Measurements from ENCODE around the gene PSAP. TPM values are rescaled to one million over a fixed set of nuclear protein-coding genes. Genes with fewer than 3 reads are reported as not detected.

Gene PSAP
- total and polyA plus RNA-seq, 2 donors from 2014 or later: 1,082 to 1,249 TPM

DNA sequence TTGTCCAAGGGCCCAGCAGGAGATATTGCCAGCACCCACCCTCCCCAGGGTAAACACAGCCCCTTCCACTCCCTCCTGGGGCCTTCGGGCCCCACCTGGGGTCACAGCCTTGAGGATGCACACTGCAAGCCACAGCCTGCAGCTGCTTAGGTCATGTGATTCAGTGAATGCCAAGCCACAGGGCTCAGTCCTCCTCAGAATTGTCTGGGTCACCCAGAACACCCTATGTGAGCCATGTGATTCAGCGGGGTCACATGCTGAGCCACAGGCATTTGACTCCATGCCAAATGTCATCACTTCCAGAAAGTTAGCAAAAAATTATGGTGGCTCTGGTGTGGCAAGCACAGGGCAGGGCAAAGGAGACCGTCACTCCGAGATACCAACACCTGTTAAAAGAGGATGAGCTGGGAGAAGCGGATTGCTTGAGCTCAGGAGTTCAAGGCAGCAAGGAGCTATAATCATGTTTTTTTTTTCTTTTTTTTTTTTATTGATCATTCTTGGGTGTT, 17.2 kb upstream of the PSAP start:
- no peaks in the 10 kb centered on the region for H3K27me3 ChIP-seq (ENCODE audit: control insufficient read depth, insufficient read depth, low read length)
- TF ChIP-seq, protein P1, sequence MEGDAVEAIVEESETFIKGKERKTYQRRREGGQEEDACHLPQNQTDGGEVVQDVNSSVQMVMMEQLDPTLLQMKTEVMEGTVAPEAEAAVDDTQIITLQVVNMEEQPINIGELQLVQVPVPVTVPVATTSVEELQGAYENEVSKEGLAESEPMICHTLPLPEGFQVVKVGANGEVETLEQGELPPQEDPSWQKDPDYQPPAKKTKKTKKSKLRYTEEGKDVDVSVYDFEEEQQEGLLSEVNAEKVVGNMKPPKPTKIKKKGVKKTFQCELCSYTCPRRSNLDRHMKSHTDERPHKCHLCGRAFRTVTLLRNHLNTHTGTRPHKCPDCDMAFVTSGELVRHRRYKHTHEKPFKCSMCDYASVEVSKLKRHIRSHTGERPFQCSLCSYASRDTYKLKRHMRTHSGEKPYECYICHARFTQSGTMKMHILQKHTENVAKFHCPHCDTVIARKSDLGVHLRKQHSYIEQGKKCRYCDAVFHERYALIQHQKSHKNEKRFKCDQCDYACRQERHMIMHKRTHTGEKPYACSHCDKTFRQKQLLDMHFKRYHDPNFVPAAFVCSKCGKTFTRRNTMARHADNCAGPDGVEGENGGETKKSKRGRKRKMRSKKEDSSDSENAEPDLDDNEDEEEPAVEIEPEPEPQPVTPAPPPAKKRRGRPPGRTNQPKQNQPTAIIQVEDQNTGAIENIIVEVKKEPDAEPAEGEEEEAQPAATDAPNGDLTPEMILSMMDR (IDR thresholded peaks at IDR 0.05; ENCODE audit: borderline replicate concordance, extremely low read depth, insufficient read depth): no peak
- H3K9ac ChIP-seq (ENCODE audit: low read length in 3 of 3): no peak overlapping the region
- H3K4me3 ChIP-seq (ENCODE audit: low read length in 3 of 3): no peak overlapping the region
- H3K36me3 ChIP-seq (ENCODE audit: control insufficient read depth in 2 of 3, insufficient read depth in 3 of 3, low read length in 3 of 3): no peaks in the 10 kb centered on the region
- intact Hi-C loops (cut with DNase I): no loop called here
- DNase-seq (peak in 1 of 5 donors; percentile 82), FAIRE-seq (no peak)
- H3K4me1 ChIP-seq (ENCODE audit: control insufficient read depth in 2 of 3, insufficient read depth in 2 of 3, low read depth in 1 of 3, low read length in 3 of 3): peaks cover 0 to 4% (median 0%) of the 10 kb centered on the region in 3 donors
- no peak overlapping the region for H3K27ac ChIP-seq (ENCODE audit: low read depth in 2 of 2, low read length in 2 of 2)
- H3K9me3 ChIP-seq (ENCODE audit: control insufficient read depth in 2 of 3, insufficient read depth in 1 of 3, low read length in 3 of 3): no peaks in the 10 kb centered on the region

DNA sequence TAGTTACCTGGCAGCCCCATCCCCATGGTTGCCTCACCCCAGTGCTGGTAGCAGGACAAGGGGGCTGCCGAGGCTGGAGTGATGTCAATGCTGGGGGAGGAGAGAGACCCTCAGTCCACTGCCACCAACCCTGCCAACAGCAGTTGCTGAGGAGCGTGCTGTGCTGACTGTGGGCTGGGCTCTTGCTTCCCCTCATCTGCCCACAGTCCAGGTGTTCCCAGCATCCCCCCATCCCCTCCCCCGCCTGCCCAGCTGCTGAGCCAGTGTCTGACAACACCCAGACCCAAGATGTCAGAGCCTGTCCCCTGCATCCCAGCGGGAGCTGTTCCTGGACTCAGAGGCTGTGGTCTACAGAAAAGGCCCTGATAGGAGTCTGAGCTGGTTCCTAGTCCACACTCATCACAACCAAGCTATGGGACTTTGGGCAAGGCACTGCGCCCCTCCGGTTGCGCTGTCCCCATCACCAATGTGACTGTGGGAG, 14.6 kb upstream of the PSAP start:
- DNase-seq (peak in 1 of 5 donors; percentile 31), FAIRE-seq (no peak)
- Histone ChIP-seq H3K36me3 (ENCODE audit: control insufficient read depth in 2 of 3, insufficient read depth in 3 of 3, low read length in 3 of 3) (no peaks in the 10 kb centered on the region), H3K27me3 (ENCODE audit: control insufficient read depth, insufficient read depth, low read length) (no peaks in the 10 kb centered on the region), H3K27ac (ENCODE audit: low read depth in 2 of 2, low read length in 2 of 2) (no peak overlapping the region), H3K9me3 (ENCODE audit: control insufficient read depth in 2 of 3, insufficient read depth in 1 of 3, low read length in 3 of 3) (no peaks in the 10 kb centered on the region), H3K9ac (ENCODE audit: low read length in 3 of 3) (no peak overlapping the region), H3K4me1 (ENCODE audit: control insufficient read depth in 2 of 3, insufficient read depth in 2 of 3, low read depth in 1 of 3, low read length in 3 of 3) (peaks cover 0 to 9% (median 6%) of the 10 kb centered on the region in 3 donors), H3K4me3 (ENCODE audit: low read length in 3 of 3) (no peak overlapping the region)
- TF ChIP-seq, protein P1 (IDR thresholded peaks at IDR 0.05; ENCODE audit: borderline replicate concordance, extremely low read depth, insufficient read depth): no peak
- intact Hi-C loops (cut with DNase I): no loop called here

DNA sequence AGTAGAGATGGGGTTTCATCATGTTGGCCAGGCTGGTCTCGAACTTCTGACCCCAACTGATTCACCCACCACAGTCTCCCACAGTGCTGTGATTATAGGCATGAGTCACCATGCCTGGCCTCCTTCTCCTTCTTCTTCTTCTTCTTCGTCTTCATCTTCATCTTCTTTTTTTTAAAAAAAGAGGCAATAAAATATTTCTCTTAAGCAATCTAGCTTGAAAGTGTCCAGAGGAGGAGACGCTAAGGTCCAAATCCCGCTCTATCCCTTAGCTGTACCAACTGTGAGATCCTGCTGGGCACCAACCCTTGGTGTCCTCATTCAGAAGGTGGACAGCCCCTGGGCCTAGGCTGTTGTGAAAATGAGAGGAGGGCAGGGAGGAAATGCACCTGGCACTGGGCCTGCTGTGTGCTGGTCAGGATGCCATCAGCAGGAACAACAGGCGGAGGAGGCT, 13.9 kb upstream of the PSAP start:
- Histone ChIP-seq H3K4me1 (ENCODE audit: control insufficient read depth in 2 of 3, insufficient read depth in 2 of 3, low read depth in 1 of 3, low read length in 3 of 3) (peaks cover 0 to 14% (median 7%) of the 10 kb centered on the region in 3 donors), H3K4me3 (ENCODE audit: low read length in 3 of 3) (no peak overlapping the region), H3K9me3 (ENCODE audit: control insufficient read depth in 2 of 3, insufficient read depth in 1 of 3, low read length in 3 of 3) (no peaks in the 10 kb centered on the region), H3K27ac (ENCODE audit: low read depth in 2 of 2, low read length in 2 of 2) (no peak overlapping the region), H3K27me3 (ENCODE audit: control insufficient read depth, insufficient read depth, low read length) (no peaks in the 10 kb centered on the region), H3K9ac (ENCODE audit: low read length in 3 of 3) (no peak overlapping the region), H3K36me3 (ENCODE audit: control insufficient read depth in 2 of 3, insufficient read depth in 3 of 3, low read length in 3 of 3) (no peaks in the 10 kb centered on the region)
- DNase-seq (no peak), FAIRE-seq (no peak)
- TF ChIP-seq, protein P1 (IDR thresholded peaks at IDR 0.05; ENCODE audit: borderline replicate concordance, extremely low read depth, insufficient read depth): no peak
- intact Hi-C loops (cut with DNase I): no loop called here

DNA sequence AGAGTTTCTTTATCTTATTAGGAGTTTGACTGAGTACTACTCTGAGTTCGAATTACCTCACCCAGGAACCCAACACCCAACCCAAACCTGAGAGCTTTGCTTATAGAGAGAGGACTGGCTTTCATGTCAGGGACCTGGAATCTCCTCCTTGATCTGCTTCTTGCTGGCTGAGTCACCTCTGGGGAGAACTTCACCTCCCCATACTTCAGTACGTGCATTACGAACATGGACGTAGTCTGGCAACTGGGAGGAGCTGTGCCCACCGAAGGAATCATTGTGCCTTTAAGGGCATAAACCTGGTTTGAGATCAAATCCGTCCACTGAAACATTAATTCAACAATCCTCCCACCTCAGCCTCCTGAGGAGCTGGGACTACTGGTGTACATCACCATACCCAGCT, 12.2 kb upstream of the PSAP start:
- peaks cover 0 to 12% (median 7%) of the 10 kb centered on the region in 3 donors for H3K4me1 ChIP-seq (ENCODE audit: control insufficient read depth in 2 of 3, insufficient read depth in 2 of 3, low read depth in 1 of 3, low read length in 3 of 3)
- no peak for FAIRE-seq
- no peaks in the 10 kb centered on the region for H3K36me3 ChIP-seq (ENCODE audit: control insufficient read depth in 2 of 3, insufficient read depth in 3 of 3, low read length in 3 of 3)
- no peak for DNase-seq
- intact Hi-C loops (cut with DNase I): no loop called here
- TF ChIP-seq, protein P1 (IDR thresholded peaks at IDR 0.05; ENCODE audit: borderline replicate concordance, extremely low read depth, insufficient read depth): no peak
- H3K27me3 ChIP-seq (ENCODE audit: control insufficient read depth, insufficient read depth, low read length): no peaks in the 10 kb centered on the region
- H3K9ac ChIP-seq (ENCODE audit: low read length in 3 of 3): no peak overlapping the region
- no peaks in the 10 kb centered on the region for H3K9me3 ChIP-seq (ENCODE audit: control insufficient read depth in 2 of 3, insufficient read depth in 1 of 3, low read length in 3 of 3)
- H3K27ac ChIP-seq (ENCODE audit: low read depth in 2 of 2, low read length in 2 of 2): no peak overlapping the region
- no peak overlapping the region for H3K4me3 ChIP-seq (ENCODE audit: low read length in 3 of 3)

Measured in kidney (tissue), 14 donors.